ENCODE measurements around the gene ZNF12. TPM values are rescaled to one million over a fixed set of nuclear protein-coding genes. Genes with fewer than 3 reads are reported as not detected.

Gene ZNF12
- polyA plus RNA-seq (2012; rRNA removed): 9.5 and 15.2 TPM in 2 replicates
- 9.3 and 10.2 TPM in 2 replicates for polyA plus RNA-seq (2012; cell fraction: cytosol; rRNA removed)
- polyA plus RNA-seq (2012; cell fraction: nucleus; rRNA removed): 22.7 and 45.7 TPM in 2 replicates

DNA sequence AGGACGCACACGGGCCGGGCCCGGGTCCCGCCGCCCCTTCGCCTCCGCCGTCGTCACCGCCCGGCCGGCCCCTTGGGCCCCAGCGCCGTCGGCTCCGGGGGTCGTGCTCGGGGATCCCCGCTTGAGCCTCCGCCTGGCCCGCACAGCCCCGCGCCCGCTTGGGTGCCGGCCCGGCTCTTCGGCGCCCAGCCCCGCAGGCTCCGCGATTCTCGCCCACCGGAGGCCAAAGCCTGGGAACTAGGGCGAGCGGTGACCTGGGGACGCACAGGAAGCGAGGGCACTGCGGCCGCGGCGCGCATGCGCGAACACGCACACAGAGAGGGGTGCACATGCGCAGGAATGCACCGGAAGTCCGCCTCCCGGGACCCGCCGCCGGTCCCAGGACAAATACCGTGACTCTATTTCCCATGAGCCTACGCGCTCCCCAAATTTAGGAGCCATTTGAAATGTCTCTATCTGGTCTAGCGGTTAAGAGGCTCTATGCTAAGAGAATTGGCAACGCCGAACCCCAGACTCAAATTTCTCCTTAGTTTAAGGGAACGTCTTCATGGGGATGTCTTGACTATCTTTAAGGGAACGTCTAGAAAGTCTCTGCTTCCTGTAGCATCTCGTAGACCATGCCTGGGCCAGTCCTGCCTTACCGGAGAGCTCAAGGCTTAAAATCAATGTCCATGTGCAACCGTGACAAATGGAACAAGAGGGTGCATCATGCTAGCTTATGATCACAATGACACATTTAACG lies at the start of gene ZNF12:
Gene ZNF12, minus strand, starts transcription at position 282 of the 742 bp plus-strand sequence. CDS start 1,774 bp downstream, outside the sequence.
- ChIA-PET CTCF (no interaction called here), POLR2A (no interaction called here)
- no peaks in the 10 kb centered on the region for H3K27me3 ChIP-seq (ENCODE audit: insufficient read depth)

More for the DNA sequence above, at the start of gene ZNF12:
- peak; percentile 99 for DNase-seq
- Histone ChIP-seq H3K27ac (ENCODE audit: low read depth in 2 of 2, low read length in 1 of 2) (peak within 1 kb of the TSS; percentile 60 to 75), H3K4me2 (peak within 1 kb of the TSS; percentile 87), H3K4me1 (ENCODE audit: control insufficient read depth in 1 of 2, insufficient read depth in 2 of 2, low read depth in 1 of 2, low read length in 1 of 2) (peaks cover 0 to 4% of the 10 kb centered on the region in 2 experiments; a peak in 1 of 4 replicates), H3K4me3 (ENCODE audit: low read depth in 2 of 2, low read length in 1 of 2) (peak within 1 kb of the TSS; percentile 58 to 88), H2AFZ (ENCODE audit: low read depth) (peak within 1 kb of the TSS; percentile 90), H3K9me2 (no peaks in the 10 kb centered on the region), H3K9ac (peak within 1 kb of the TSS; percentile 92), H4K20me1 (ENCODE audit: insufficient read depth) (no peaks in the 10 kb centered on the region), H3K9me3 (peaks cover 13% of the 10 kb centered on the region; the same call in 1 of the 2 replicates), H3F3A (replicated peaks; ENCODE audit: insufficient read depth) (peaks cover 8% of the 10 kb centered on the region), H3K79me2 (ENCODE audit: insufficient read depth) (peaks cover 44% of the 10 kb centered on the region), H3K36me3 (replicated peaks in 1 of 2; ENCODE audit: control insufficient read depth in 1 of 2, insufficient read depth in 2 of 2, low read length in 1 of 2) (peaks cover 19 to 33% of the 10 kb centered on the region in 2 experiments)
- WGBS (ENCODE audit: low lambda C conversion rate): 4% methylated on average over 34 of the region's 65 CpGs
- TF ChIP-seq, protein P1, sequence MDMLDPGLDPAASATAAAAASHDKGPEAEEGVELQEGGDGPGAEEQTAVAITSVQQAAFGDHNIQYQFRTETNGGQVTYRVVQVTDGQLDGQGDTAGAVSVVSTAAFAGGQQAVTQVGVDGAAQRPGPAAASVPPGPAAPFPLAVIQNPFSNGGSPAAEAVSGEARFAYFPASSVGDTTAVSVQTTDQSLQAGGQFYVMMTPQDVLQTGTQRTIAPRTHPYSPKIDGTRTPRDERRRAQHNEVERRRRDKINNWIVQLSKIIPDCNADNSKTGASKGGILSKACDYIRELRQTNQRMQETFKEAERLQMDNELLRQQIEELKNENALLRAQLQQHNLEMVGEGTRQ (IDR thresholded peaks at IDR 0.05; ENCODE audit: borderline replicate concordance, low read depth, low read length): no peak
- TF ChIP-seq JUND (IDR thresholded peaks at IDR 0.05): no peak
- peak; percentile 62; the same call in 1 of the 2 replicates for TF ChIP-seq TAF1 (IDR thresholded peaks at IDR 0.05; ENCODE audit: borderline replicate concordance, low read depth, low read length)
- TF ChIP-seq, protein P2, sequence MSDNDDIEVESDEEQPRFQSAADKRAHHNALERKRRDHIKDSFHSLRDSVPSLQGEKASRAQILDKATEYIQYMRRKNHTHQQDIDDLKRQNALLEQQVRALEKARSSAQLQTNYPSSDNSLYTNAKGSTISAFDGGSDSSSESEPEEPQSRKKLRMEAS (IDR thresholded peaks at IDR 0.05; ENCODE audit: low read depth): peak; percentile 76
- TF ChIP-seq GABPA (IDR thresholded peaks at IDR 0.05; ENCODE audit: low read depth): peak; percentile 83
- TF ChIP-seq FOXJ3 (CRISPR knock-in tag; IDR thresholded peaks at IDR 0.05): 0 out of 2 replicates have a peak, but pooled peaks have one; percentile 30
- TF ChIP-seq EZH2phosphoT487 (IDR thresholded peaks at IDR 0.05; ENCODE audit: borderline replicate concordance, low read depth): no peak
- no peak for TF ChIP-seq ZBTB33 (IDR thresholded peaks at IDR 0.05; ENCODE audit: borderline replicate concordance, low read depth)
- TF ChIP-seq POLR2AphosphoS5 (IDR thresholded peaks at IDR 0.05; ENCODE audit: low read depth, low read length): peak; percentile 87
- no peak for TF ChIP-seq NFIC (IDR thresholded peaks at IDR 0.05; ENCODE audit: borderline replicate concordance)
- no peak for TF ChIP-seq RXRA (IDR thresholded peaks at IDR 0.05; ENCODE audit: borderline replicate concordance, low read depth)
- no peak for TF ChIP-seq RFX5 (IDR thresholded peaks at IDR 0.05; ENCODE audit: low read length)
- TF ChIP-seq TCF12 (IDR thresholded peaks at IDR 0.05): no peak
- TF ChIP-seq, protein P3, sequence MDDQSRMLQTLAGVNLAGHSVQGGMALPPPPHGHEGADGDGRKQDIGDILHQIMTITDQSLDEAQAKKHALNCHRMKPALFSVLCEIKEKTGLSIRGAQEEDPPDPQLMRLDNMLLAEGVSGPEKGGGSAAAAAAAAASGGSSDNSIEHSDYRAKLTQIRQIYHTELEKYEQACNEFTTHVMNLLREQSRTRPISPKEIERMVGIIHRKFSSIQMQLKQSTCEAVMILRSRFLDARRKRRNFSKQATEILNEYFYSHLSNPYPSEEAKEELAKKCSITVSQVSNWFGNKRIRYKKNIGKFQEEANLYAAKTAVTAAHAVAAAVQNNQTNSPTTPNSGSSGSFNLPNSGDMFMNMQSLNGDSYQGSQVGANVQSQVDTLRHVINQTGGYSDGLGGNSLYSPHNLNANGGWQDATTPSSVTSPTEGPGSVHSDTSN (IDR thresholded peaks at IDR 0.05): no peak
- peak; percentile 68; the same call in 1 of the 2 replicates for TF ChIP-seq MXI1 (IDR thresholded peaks at IDR 0.05; ENCODE audit: low read depth, low read length)
- peak; percentile 99 for TF ChIP-seq NRF1 (IDR thresholded peaks at IDR 0.05; ENCODE audit: low read depth, low read length)
- peak; percentile 75 for TF ChIP-seq ELF1 (IDR thresholded peaks at IDR 0.05)
- TF ChIP-seq CHD2 (IDR thresholded peaks at IDR 0.05; ENCODE audit: low read length, partially characterized antibody): peak; percentile 87
- no peak for TF ChIP-seq REST (IDR thresholded peaks at IDR 0.05; ENCODE audit: low read depth, low read length)
- no peak for TF ChIP-seq TEAD4 (IDR thresholded peaks at IDR 0.05; ENCODE audit: borderline replicate concordance, insufficient read depth)
- TF ChIP-seq RAD21 (IDR thresholded peaks at IDR 0.05; ENCODE audit: low read length): no peak
- TF ChIP-seq YY1 (IDR thresholded peaks at IDR 0.05; ENCODE audit: low read depth): 0 out of 2 replicates have a peak, but pooled peaks have one; percentile 39
- TF ChIP-seq FOSL2 (IDR thresholded peaks at IDR 0.05; ENCODE audit: borderline replicate concordance, low read depth): no peak
- no peak for TF ChIP-seq USF1 (IDR thresholded peaks at IDR 0.05; ENCODE audit: borderline replicate concordance, low read depth)
- TF ChIP-seq SIN3A (IDR thresholded peaks at IDR 0.05; ENCODE audit: borderline replicate concordance, low read depth, low read length): no peak
